NCI-H1694 treated with DMSO at 0.1 percent for 48 hours (cell line): ENCODE measurements around the gene GFY.

Experiments
- DNase-seq: peaks from one replicate; lab custom pipeline; 2025; lab: John Stamatoyannopoulos, UW

Gene GFY

GRCh38 chr19:49425178-49425577 lies at the start of gene GFY:
TSS of gene GFY (plus strand) at chr19:49425388. CDS start at chr19:49426431, 1,043 bp downstream.
- no peak for DNase-seq

DNA sequence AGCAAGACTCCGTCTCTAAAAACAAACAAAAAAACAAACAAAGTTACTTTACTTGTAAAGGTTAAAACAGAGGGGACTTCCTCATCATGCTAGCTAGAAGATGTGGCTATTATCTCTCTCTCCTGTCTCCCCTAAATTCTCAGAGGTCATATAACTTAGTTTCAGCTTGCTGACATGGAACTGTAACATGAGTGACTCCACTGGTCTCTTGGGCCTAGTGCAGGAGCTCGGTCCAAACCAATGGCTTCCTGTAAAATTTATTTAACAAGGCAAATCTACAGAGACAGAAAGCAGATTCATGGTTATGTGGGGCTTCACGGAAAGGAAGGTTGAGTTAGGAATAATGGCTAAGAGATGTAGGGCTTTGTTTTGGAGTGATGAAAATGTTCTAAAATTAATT lies 46.7 kb upstream of the GFY start:
- no peak for DNase-seq

DNA sequence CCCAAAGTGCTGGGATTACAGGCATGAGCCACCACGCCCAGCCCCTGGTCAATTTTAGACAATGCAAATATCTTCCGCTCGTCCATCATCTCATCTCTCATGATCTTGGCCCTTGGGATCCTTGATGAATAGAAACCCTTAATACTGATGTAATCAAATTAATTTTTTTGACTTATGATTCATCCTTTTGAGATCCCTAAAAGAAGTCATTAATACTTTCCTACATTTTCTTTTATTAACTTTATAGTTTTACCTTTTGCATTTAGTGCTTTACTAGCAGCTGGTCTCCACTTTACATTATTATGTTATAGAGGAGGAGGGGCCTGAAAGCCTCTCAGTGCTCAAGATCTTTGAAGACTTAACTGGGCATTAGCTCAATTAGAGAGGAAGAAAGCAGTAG lies 44.8 kb upstream of the GFY start:
- no peak for DNase-seq

DNA sequence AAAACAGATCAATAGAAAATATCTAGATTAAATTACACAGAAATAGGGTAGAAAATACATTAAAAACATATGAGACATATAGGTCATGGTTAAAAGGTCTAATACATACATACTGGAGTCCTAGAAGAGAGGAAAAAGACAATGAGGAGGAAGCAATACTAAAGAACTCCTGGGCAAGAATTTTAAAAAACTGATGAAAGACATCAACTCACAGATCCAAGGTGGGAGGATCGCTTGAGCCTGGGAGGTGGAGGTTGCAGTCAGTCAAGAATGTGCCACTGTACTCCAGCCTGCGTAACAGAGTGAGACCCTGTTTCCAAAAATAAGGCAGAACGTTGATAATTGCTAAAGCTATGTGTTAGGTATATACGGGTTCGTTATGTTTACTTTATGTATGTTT lies 42.5 kb upstream of the GFY start:
- no peak for DNase-seq

- DNase-seq: no peak
Observed at GRCh38 chr19:49383599-49383998, 41.6 kb upstream of the GFY start.

GRCh38 chr19:49387936-49388372 lies 37.2 kb upstream of the GFY start, which contains the start of gene KASH5:
TSS of gene KASH5 (plus strand) at chr19:49388249. CDS start at chr19:49390884, 2,635 bp downstream.
- DNase-seq: no peak

GRCh38 chr19:49389406-49389805 lies 35.8 kb upstream of the GFY start:
- DNase-seq: no peak

- DNase-seq: no peak
Observed at GRCh38 chr19:49390131-49390928, 34.9 kb upstream of the GFY start.

- no peak for DNase-seq
Observed at GRCh38 chr19:49390929-49391359, 34.2 kb upstream of the GFY start.

DNA sequence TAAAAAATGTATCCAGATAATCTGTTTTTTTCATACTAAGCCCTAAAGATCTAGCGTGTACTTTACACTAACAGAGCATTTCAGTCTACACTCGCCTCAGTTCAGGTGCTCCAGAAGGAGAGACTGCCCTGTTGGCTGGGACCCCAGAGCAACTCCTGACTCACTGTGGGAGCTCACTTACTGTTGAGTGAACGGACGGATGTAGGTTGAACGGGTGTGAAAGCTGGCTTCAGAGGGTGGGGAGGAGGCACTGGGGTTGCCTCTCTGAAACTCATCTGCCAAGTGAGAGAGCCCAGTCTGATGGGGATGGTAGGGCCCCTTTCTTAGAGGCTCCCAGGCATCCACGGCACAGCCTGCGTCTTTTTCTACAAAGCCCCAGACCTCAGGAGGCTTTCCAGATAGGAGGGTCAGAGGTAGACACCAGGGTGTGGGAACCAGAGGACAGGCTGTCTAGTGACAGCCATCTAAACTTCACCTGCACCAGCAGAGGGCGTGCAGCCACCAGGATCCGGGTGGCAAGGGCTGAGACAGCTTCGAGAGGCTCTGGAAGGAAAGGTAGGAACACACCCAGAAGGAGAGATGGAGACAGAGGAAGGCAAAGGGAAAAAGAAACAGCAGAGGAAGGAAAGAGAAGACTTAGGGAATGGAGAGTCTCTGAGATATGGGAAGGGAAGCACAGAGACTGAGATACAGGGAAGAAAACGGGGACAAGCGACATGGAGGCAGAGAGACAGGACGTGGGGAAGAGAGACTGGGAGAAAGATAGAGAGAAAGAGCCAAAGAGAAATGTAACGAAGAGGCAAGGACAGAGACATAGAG lies 33.4 kb upstream of the GFY start:
- DNase-seq: peak; percentile 69

- DNase-seq: no peak
Observed at GRCh38 chr19:49393881-49394280, 31.3 kb upstream of the GFY start.

- peak; percentile 24 for DNase-seq
Observed at GRCh38 chr19:49395581-49396407, 29.4 kb upstream of the GFY start.

DNA sequence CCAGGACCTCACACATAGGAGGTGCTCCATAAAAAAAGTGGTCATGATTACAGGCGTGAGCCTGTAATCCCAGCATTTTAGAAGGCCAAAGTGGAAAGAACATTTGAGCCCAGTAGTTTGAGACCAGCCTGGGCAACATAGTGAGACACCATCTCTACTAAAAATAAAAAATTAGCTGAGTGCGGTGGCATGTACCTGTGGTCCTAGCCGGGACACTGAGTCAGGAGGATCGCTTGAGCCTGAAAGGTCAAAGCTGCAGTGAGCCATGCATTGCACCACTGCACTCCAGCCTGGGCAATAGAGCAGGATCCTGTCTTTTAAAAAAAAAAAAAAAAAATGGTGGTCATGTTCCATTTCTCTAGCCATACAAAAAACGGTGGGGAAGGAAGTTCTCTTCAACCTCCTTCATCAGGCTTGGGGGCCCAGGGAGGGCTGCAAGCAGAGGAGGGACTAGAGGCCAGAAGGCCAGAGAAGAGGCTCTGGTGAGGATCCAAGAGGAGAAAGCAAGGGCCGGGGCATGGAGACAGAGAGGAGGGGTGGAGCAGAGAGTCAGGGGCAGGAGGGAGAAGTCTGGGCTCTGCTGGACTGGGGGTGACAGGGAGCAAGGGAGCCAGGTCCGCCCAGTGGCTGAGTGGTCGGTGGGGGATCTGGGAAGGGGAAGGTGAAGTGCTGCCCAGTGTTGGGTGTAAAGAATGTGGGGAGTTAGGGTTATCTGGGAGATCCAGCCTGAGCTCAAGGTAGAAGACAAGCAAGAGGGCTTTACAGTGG lies 28.3 kb upstream of the GFY start:
- no peak for DNase-seq

GRCh38 chr19:49398001-49398615 lies 27.1 kb upstream of the GFY start:
- DNase-seq: no peak

DNA sequence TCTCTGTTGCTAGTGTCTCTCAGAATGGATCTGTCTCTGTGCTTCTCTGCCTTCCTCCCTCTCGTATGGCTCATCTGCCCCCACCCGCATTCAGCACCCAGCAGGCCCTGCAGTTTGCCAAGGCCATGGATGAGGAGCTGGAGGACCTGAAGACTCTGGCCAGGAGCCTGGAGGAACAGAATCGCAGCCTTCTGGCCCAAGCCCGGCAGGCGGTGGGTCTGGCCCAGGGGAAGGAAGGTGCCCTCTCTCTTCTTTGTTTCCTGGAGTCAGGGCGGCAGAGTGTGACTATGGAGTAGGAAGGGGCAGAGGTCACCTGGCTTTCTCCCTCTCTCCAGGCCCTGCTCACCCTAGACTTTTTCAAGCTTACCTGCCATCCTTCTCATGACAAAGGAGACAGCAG lies 26.3 kb upstream of the GFY start:
- no peak for DNase-seq

DNA sequence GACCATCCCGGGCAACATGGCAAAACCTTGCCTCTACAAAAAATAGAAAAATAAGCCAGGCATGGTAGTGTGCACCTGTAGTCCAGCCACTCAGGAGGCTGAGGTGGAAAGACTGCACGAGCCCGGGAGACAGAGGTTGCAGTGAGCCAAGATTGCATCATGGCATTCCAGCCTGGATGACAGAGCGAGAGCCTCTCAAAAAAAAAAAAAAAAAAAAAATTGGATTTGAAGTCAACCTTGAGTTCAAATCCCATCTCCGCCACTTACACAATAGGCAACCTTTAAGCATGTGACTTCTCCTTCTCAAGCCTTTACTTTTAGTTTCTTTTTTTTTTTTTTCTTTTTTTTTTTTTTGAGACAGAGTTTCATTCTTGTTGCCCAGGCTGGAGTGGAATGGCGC lies 25.2 kb upstream of the GFY start:
- no peak for DNase-seq

- peak; percentile 28 for DNase-seq
Observed at GRCh38 chr19:49403404-49404187, 21.6 kb upstream of the GFY start.

GRCh38 chr19:49407079-49407478 lies 18.1 kb upstream of the GFY start:
- DNase-seq: no peak

DNA sequence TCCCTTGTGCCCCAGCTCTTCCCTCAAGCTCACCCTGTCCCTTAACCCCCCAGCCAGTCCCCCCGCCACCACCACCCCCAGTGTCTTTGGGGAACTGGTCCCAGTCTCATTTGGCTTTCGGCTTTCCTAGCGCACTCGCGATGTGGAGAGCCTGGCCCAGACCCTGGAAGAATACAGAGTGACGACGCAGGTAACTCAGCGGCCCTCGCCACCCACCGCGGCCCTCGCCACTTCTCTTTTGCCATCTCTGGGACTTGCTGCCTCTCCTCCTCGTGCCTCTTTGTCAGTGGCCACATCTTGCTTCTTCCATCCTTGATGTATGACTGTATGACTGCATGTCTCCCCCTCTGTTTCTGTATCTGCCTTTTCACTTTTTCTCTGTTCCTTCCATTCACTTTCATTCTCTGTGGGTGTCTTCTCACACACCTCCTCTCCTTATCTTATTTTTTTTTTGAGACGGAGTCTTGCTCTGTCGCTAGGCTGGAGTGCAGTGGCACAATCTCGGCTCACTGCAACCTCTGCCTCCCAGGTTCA lies 17.6 kb upstream of the GFY start:
- no peak for DNase-seq
